BLaER1 treated with 17β-estradiol and CSF1 and Interleukin-3, amounts not matched to agents 10 nM and 100 nM (cell line): ENCODE data around the gene SCN1B.

ENCODE experiments used
- H3K27ac ChIP-seq, 11 experiments: shearing (Covaris generic); formaldehyde crosslinking; 2 replicates each; pipeline ENCODE4 v1.8.1; 2022
- H3K27me3 ChIP-seq, 11 experiments: shearing (Covaris generic); formaldehyde crosslinking; 2 replicates each; pipeline ENCODE4 v1.8.1; 2022
- H3K36me3 ChIP-seq, 11 experiments: shearing (Covaris generic); formaldehyde crosslinking; 2 replicates each; pipeline ENCODE4 v1.8.1; 2022
- H3K4me1 ChIP-seq, 10 experiments: shearing (Covaris generic); formaldehyde crosslinking; 2 replicates each; pipeline ENCODE4 v1.8.1; 2022
- H3K4me2 ChIP-seq, 11 experiments: shearing (Covaris generic); formaldehyde crosslinking; 2 replicates each; pipeline ENCODE4 v1.8.1; 2022
- H3K4me3 ChIP-seq, 10 experiments: shearing (Covaris generic); formaldehyde crosslinking; 2 replicates each; pipeline ENCODE4 v1.8.1; 2022
- H3K9ac ChIP-seq, 11 experiments: shearing (Covaris generic); formaldehyde crosslinking; 2 replicates each; pipeline ENCODE4 v1.8.1; 2022
- H3K9me3 ChIP-seq, 11 experiments: shearing (Covaris generic); formaldehyde crosslinking; replicated peaks in 1 of 11; 2 replicates each; pipeline ENCODE4 v1.8.1; 2022
- H4K20me1 ChIP-seq, 11 experiments: shearing (Covaris generic); formaldehyde crosslinking; 2 replicates each; pipeline ENCODE4 v1.8.1; 2022
- Cebpa-rat ChIP-seq, 11 experiments: shearing (Covaris generic); IDR thresholded peaks; 2 replicates each; pipeline ENCODE4 v1.8.1; 2022

Gene SCN1B

GRCh38 chr19:35068941-35069634, 38.8 kb downstream of the SCN1B start:
- no peak overlapping the region for H3K4me3 ChIP-seq
- H3K9ac ChIP-seq: no peak overlapping the region
- peaks cover 5 to 15% (median 9%) of the 10 kb centered on the region in 11 experiments; a peak in 20 of 22 replicates for H3K9me3 ChIP-seq
- TF ChIP-seq Cebpa-rat (IDR thresholded peaks at IDR 0.05): no peak
- no peak overlapping the region for H3K27ac ChIP-seq
- no peaks in the 10 kb centered on the region for H3K36me3 ChIP-seq
- no peaks in the 10 kb centered on the region for H4K20me1 ChIP-seq
- 0 out of 22 replicates have a peak overlapping the region, but pooled peaks of 1 of the 11 experiments have one; percentile 0 for H3K4me2 ChIP-seq
- H3K4me1 ChIP-seq: peaks cover 0 to 52% (median 22%) of the 10 kb centered on the region in 10 experiments; a peak in 17 of 20 replicates
- peaks cover 0 to 11% (median 0%) of the 10 kb centered on the region in 11 experiments; a peak in 4 of 22 replicates for H3K27me3 ChIP-seq

DNA sequence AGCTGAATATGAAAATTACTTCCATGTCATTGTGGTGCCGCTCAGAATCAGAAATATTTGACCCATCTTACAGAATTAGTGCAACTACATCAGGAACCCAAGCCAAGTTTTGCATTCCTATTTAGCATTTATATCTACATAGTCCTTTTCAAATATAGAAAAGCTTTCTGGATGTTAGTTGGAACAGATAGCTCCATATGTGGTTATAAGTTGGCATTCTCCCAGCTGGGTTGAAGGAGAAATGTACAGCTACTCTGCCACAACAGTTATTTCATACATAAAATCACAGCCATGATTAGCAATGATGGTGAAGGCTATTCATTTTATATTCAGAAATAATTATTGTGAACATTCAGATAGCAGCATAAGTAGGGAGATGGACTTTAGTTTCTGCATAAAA, 39.4 kb downstream of the SCN1B start:
- H3K36me3 ChIP-seq: no peaks in the 10 kb centered on the region
- H3K27me3 ChIP-seq: peaks cover 0 to 17% (median 0%) of the 10 kb centered on the region in 11 experiments; a peak in 6 of 22 replicates
- no peak overlapping the region for H3K9ac ChIP-seq
- H3K27ac ChIP-seq: no peak overlapping the region
- H3K4me1 ChIP-seq: peaks cover 0 to 58% (median 28%) of the 10 kb centered on the region in 10 experiments; a peak in 17 of 20 replicates
- no peak for TF ChIP-seq Cebpa-rat (IDR thresholded peaks at IDR 0.05)
- no peak overlapping the region for H3K4me3 ChIP-seq
- peaks cover 5 to 15% (median 9%) of the 10 kb centered on the region in 11 experiments; a peak in 20 of 22 replicates for H3K9me3 ChIP-seq
- H4K20me1 ChIP-seq: no peaks in the 10 kb centered on the region
- 0 out of 22 replicates have a peak overlapping the region, but pooled peaks of 1 of the 11 experiments have one; percentile 0 for H3K4me2 ChIP-seq

- peaks cover 0 to 25% (median 0%) of the 10 kb centered on the region in 11 experiments; a peak in 8 of 22 replicates for H3K27me3 ChIP-seq
- no peaks in the 10 kb centered on the region for H4K20me1 ChIP-seq
- peaks cover 0 to 66% (median 35%) of the 10 kb centered on the region in 10 experiments; a peak in 17 of 20 replicates for H3K4me1 ChIP-seq
- H3K36me3 ChIP-seq: no peaks in the 10 kb centered on the region
- no peak overlapping the region for H3K27ac ChIP-seq
- no peak for TF ChIP-seq Cebpa-rat (IDR thresholded peaks at IDR 0.05)
- H3K4me2 ChIP-seq: no peak overlapping the region
- H3K9ac ChIP-seq: no peak overlapping the region
- no peak overlapping the region for H3K4me3 ChIP-seq
- H3K9me3 ChIP-seq: peaks cover 5 to 15% (median 9%) of the 10 kb centered on the region in 11 experiments; a peak in 20 of 22 replicates
These were observed 40.2 kb downstream of the SCN1B start for GRCh38 chr19:35070471-35070870.

DNA sequence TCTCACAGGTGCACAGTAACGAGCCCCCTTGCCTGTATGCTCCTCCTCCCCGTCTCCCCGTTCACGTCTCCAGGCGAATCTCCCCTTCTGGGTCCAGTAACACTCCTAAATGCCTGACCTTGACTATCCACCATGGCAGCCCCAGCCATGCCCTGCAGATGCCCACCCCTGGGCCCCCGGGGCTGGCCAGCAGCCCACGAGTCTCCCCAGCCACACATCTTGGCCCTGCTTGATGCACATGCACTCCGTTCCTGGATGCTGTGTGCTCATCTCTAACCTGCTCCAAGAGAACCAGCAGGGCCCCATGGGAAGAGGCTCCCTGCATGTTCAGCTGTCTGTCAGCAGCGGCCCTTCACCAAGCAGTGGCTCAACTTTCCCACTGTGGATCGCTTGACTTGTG, 43.2 kb downstream of the SCN1B start:
- Histone ChIP-seq H3K27ac (no peak overlapping the region), H4K20me1 (no peaks in the 10 kb centered on the region), H3K4me2 (peak overlapping the region in 8 of 11 experiments; percentile 56 to 98 (median 89); a peak in 15 of 22 replicates), H3K27me3 (peaks cover 0 to 43% (median 0%) of the 10 kb centered on the region in 11 experiments; a peak in 8 of 22 replicates), H3K4me1 (peaks cover 0 to 75% (median 52%) of the 10 kb centered on the region in 10 experiments; a peak in 18 of 20 replicates), H3K9ac (peak overlapping the region in 2 of 11 experiments; percentile 8 to 31; a peak in 1 of 22 replicates), H3K36me3 (no peaks in the 10 kb centered on the region), H3K9me3 (peaks cover 5 to 10% (median 8%) of the 10 kb centered on the region in 11 experiments; a peak in 20 of 22 replicates), H3K4me3 (no peak overlapping the region)
- no peak for TF ChIP-seq Cebpa-rat (IDR thresholded peaks at IDR 0.05)

DNA sequence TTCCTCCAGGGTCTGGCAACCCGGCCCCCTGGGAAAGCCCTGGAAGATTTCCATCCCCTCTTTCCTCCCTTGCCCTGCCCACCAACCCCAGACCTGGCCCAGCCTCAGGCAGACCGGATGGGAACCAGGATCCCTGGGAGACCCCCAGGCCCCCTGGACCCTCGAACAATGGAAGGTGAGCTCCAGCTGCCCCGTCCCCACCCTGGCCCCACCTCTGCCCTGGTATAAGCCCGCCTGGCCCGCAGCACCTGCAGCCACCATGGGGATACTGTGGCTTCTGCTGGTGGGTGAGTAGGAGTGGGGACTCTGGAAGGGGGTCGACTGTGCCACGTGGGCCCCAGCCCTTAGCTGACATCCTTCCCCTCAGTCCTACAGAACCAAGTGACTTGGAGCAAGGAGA, 43.7 kb downstream of the SCN1B start:
- Histone ChIP-seq H3K9me3 (peaks cover 5 to 10% (median 8%) of the 10 kb centered on the region in 11 experiments; a peak in 20 of 22 replicates), H3K4me1 (peaks cover 0 to 77% (median 52%) of the 10 kb centered on the region in 10 experiments; a peak in 18 of 20 replicates), H3K27me3 (peaks cover 0 to 43% (median 0%) of the 10 kb centered on the region in 11 experiments; a peak in 8 of 22 replicates), H3K27ac (peak overlapping the region in 1 of 11 experiments; percentile 1; a peak in 1 of 22 replicates), H3K4me3 (peak overlapping the region in 1 of 10 experiments; percentile 20; a peak in 1 of 20 replicates), H3K4me2 (peak overlapping the region in 9 of 11 experiments; percentile 34 to 98 (median 87); a peak in 17 of 22 replicates), H4K20me1 (no peaks in the 10 kb centered on the region), H3K9ac (peak overlapping the region in 3 of 11 experiments; percentile 3 to 31 (median 8); a peak in 5 of 22 replicates), H3K36me3 (no peaks in the 10 kb centered on the region)
- no peak for TF ChIP-seq Cebpa-rat (IDR thresholded peaks at IDR 0.05)

GRCh38 chr19:35074426-35075201, 44.3 kb downstream of the SCN1B start:
- H3K27ac ChIP-seq: peak overlapping the region in 4 of 11 experiments; percentile 1 to 31 (median 17); a peak in 3 of 22 replicates
- peaks cover 5 to 10% (median 8%) of the 10 kb centered on the region in 11 experiments; a peak in 20 of 22 replicates for H3K9me3 ChIP-seq
- H3K4me1 ChIP-seq: peaks cover 0 to 79% (median 52%) of the 10 kb centered on the region in 10 experiments; a peak in 18 of 20 replicates
- H4K20me1 ChIP-seq: no peaks in the 10 kb centered on the region
- H3K27me3 ChIP-seq: peaks cover 0 to 43% (median 0%) of the 10 kb centered on the region in 11 experiments; a peak in 8 of 22 replicates
- peak overlapping the region; percentile 10 to 98 (median 79); a peak in 20 of 22 replicates for H3K4me2 ChIP-seq
- H3K4me3 ChIP-seq: peak overlapping the region in 1 of 10 experiments; percentile 20; a peak in 2 of 20 replicates
- no peak for TF ChIP-seq Cebpa-rat (IDR thresholded peaks at IDR 0.05)
- no peaks in the 10 kb centered on the region for H3K36me3 ChIP-seq
- peak overlapping the region in 4 of 11 experiments; percentile 3 to 52 (median 32); a peak in 8 of 22 replicates for H3K9ac ChIP-seq

DNA sequence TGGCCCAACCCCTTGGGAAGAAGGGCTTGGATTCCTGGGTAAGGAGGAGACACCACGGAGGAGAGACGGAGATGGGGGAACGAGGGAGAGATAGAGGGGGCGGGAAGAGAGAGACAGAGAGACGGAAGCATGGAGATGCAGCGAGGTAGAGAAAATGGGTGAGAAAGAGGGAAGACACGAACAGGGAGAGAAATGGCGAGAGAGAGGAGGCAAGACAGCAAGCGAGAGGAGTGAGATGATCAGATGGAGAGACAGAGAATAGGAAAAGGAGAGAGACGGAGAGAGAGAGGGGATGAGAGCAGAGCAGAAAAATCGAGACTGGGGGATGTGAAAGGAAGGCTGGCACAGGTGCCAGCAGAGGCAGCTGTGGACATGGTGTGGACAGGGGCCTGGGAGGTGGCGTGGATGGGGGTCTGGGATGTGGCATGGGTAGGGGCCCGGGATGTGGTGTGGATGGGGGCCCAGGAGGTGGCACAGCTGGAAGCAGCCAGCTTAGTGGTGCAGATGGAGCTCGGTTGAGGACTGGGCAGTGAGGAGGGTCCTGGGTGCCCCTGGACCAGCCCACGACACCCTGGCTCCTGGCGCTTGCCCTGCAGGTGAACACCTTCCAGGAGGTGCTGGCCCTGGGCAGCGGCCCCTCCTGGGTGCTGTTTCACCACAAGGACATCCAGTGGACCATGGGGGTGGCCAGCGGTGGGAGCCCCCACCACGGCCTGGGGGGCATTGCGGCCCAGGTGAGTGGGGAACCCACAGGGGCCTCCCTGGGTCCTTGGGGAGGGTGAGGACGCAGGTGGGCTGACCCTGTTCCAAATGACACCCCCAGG, 45.1 kb downstream of the SCN1B start:
- no peak overlapping the region for H3K27ac ChIP-seq
- H3K36me3 ChIP-seq: no peaks in the 10 kb centered on the region
- H3K4me3 ChIP-seq: peak overlapping the region in 2 of 10 experiments; percentile 4 to 24; a peak in 4 of 20 replicates
- peaks cover 0 to 43% (median 0%) of the 10 kb centered on the region in 11 experiments; a peak in 8 of 22 replicates for H3K27me3 ChIP-seq
- H4K20me1 ChIP-seq: no peaks in the 10 kb centered on the region
- peak overlapping the region in 3 of 11 experiments; percentile 10 to 50 (median 32); a peak in 4 of 22 replicates for H3K9ac ChIP-seq
- H3K4me1 ChIP-seq: peaks cover 0 to 86% (median 54%) of the 10 kb centered on the region in 10 experiments; a peak in 18 of 20 replicates
- no peak for TF ChIP-seq Cebpa-rat (IDR thresholded peaks at IDR 0.05)
- peaks cover 3 to 5% (median 4%) of the 10 kb centered on the region in 11 experiments; a peak in 20 of 22 replicates for H3K9me3 ChIP-seq
- H3K4me2 ChIP-seq: peak overlapping the region in 10 of 11 experiments; percentile 11 to 98 (median 83); a peak in 20 of 22 replicates
